ENCODE results near the gene NHERF2.

NHERF2 gene

GRCh38 chr16:2064368-2064945, 37.8 kb downstream of the NHERF2 start:
- no peak for DNase-seq

GRCh38 chr16:2066139-2066538, 39.4 kb downstream of the NHERF2 start:
- no peak for DNase-seq

- no peak for DNase-seq
Measured at GRCh38 chr16:2070576-2071453, 44.1 kb downstream of the NHERF2 start.

GRCh38 chr16:2071454-2072202, 44.9 kb downstream of the NHERF2 start:
- no peak for DNase-seq

GRCh38 chr16:2072926-2073325, 46.2 kb downstream of the NHERF2 start:
- no peak for DNase-seq

- no peak for DNase-seq
Measured at GRCh38 chr16:2074071-2074470, 47.4 kb downstream of the NHERF2 start.

- DNase-seq: no peak
Measured at GRCh38 chr16:2075631-2076030, 48.9 kb downstream of the NHERF2 start.

GRCh38 chr16:2076072-2076865, 49.6 kb downstream of the NHERF2 start:
- no peak for DNase-seq

- no peak for DNase-seq
Measured at GRCh38 chr16:2077016-2077415, 50.3 kb downstream of the NHERF2 start.

GRCh38 chr16:2077696-2078095, 51.0 kb downstream of the NHERF2 start:
- no peak for DNase-seq

GRCh38 chr16:2078096-2078495, 51.4 kb downstream of the NHERF2 start:
- no peak for DNase-seq

GRCh38 chr16:2078691-2079090, 52.0 kb downstream of the NHERF2 start:
- no peak for DNase-seq

- no peak for DNase-seq
Measured at GRCh38 chr16:2079311-2079800, 52.7 kb downstream of the NHERF2 start.

- no peak for DNase-seq
Measured at GRCh38 chr16:2079991-2080390, 53.3 kb downstream of the NHERF2 start.

GRCh38 chr16:2081201-2082084, 54.7 kb downstream of the NHERF2 start:
- no peak for DNase-seq

- DNase-seq: no peak
Measured at GRCh38 chr16:2082171-2082982, 55.7 kb downstream of the NHERF2 start.

GRCh38 chr16:2082983-2083364, 56.3 kb downstream of the NHERF2 start:
- no peak for DNase-seq

GRCh38 chr16:2083409-2083808, 56.7 kb downstream of the NHERF2 start:
- DNase-seq: no peak

- no peak for DNase-seq
Measured at GRCh38 chr16:2083876-2084780, 57.4 kb downstream of the NHERF2 start.
